NB4 (cell line): Measurements from ENCODE around the gene BRINP1.

Experiments used
- MYC ChIP-seq: IDR thresholded peaks from 2 replicates; pipeline ENCODE4 v1.6.1; 2011; ENCODE audit warnings: low read depth, low read length
- POLR2A ChIP-seq: IDR thresholded peaks from 2 replicates; pipeline ENCODE4 v1.6.1; 2011; ENCODE audit warnings: mild to moderate bottlenecking; ENCODE audit not compliant: insufficient read length; ENCODE audit errors: extremely low read depth
- TF ChIP-seq, protein P1 (sequence below): IDR thresholded peaks from one replicate; pipeline ENCODE4 v1.5.1; 2012; ENCODE audit warnings: low read depth, low read length
- TF ChIP-seq, protein P2 (sequence below): IDR thresholded peaks from 2 replicates; pipeline ENCODE4 v1.6.1; 2011; ENCODE audit warnings: low read depth, low read length

DNA sequence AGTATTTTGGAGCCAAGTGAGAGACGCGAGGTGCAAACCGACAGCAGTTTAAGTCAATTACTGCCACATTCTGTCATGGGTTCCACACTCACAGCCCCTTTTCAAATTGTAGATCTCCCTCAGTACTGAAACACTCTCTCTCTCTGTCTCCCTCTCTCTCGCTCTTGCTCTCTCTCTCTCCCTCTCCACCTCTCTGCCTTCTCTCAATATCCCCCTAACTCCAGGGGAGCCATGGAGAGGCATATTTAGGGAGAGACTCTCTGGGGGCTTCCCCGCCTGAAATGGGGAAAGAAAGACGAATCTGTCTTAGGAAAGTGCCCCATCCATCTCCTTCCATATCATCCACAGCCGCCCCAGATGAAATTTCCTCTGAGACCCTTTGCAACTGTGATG, 1.6 kb downstream of the BRINP1 start:
- TF ChIP-seq, protein P1, sequence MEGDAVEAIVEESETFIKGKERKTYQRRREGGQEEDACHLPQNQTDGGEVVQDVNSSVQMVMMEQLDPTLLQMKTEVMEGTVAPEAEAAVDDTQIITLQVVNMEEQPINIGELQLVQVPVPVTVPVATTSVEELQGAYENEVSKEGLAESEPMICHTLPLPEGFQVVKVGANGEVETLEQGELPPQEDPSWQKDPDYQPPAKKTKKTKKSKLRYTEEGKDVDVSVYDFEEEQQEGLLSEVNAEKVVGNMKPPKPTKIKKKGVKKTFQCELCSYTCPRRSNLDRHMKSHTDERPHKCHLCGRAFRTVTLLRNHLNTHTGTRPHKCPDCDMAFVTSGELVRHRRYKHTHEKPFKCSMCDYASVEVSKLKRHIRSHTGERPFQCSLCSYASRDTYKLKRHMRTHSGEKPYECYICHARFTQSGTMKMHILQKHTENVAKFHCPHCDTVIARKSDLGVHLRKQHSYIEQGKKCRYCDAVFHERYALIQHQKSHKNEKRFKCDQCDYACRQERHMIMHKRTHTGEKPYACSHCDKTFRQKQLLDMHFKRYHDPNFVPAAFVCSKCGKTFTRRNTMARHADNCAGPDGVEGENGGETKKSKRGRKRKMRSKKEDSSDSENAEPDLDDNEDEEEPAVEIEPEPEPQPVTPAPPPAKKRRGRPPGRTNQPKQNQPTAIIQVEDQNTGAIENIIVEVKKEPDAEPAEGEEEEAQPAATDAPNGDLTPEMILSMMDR, result no peak
- TF ChIP-seq POLR2A (no peak), MYC (no peak)
- TF ChIP-seq, protein P2, sequence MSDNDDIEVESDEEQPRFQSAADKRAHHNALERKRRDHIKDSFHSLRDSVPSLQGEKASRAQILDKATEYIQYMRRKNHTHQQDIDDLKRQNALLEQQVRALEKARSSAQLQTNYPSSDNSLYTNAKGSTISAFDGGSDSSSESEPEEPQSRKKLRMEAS, result no peak
